Peyer's patch (tissue), 4 donors: ENCODE data around the gene CMTR1. TPM values are rescaled to one million over a fixed set of nuclear protein-coding genes. Genes with fewer than 3 reads are reported as not detected.

Source experiments
- DNase-seq, 3 donors: peaks; one replicate each; pipeline ENCODE4 v3.0.0-alpha.2; 2017 to 2019
- H3K27ac ChIP-seq, 4 donors: fragments of 200-600 bp; sonication (generic); one replicate each; pipeline ENCODE4 v1.5.1; 2016 to 2019
- H3K27me3 ChIP-seq, 2 donors: fragments of 200-600 bp; sonication (generic); one replicate each; pipeline ENCODE4 v1.5.1; 2019
- H3K36me3 ChIP-seq, 3 donors: fragments of 200-600 bp; sonication (generic); one replicate each; pipeline ENCODE4 v1.5.1; 2016 to 2019
- H3K4me1 ChIP-seq, 4 donors: fragments of 200-600 bp; sonication (generic); one replicate each; pipeline ENCODE4 v1.5.1; 2016 to 2019
- H3K4me3 ChIP-seq, 4 donors: fragments of 200-600 bp; sonication (generic); 1 replicate in 3 of 4; 2 replicates in 1 of 4; pipeline ENCODE4 v1.5.1; 2016 to 2019; ENCODE audit warnings: mild to moderate bottlenecking in 1 of 4
- H3K9me3 ChIP-seq, 4 donors: fragments of 200-600 bp; sonication (generic); one replicate each; pipeline ENCODE4 v1.5.1; 2016 to 2019; ENCODE audit warnings: mild to moderate bottlenecking in 1 of 4
- CTCF ChIP-seq, 6 experiments: fragments of 450-650 bp in 4 of 6; fragments of 200-600 bp in 2 of 6; sonication (generic) in 1 of 6; IDR thresholded peaks; one replicate each; pipeline ENCODE4 v1.5.1; 2017 to 2019; ENCODE audit warnings: antibody characterized with exemption in 6 of 6, mild to moderate bottlenecking in 3 of 6, moderate library complexity in 1 of 6
- POLR2A ChIP-seq, 2 donors: fragments of 450-650 bp; IDR thresholded peaks; one replicate each; pipeline ENCODE4 v1.5.1; 2017; ENCODE audit warnings: antibody characterized with exemption in 2 of 2, mild to moderate bottlenecking in 2 of 2, moderate library complexity in 2 of 2
- total RNA-seq, 4 donors: library from RNA; depleted of rRNA; stranded (reverse); fragments of >200 nt; gene quantifications; one replicate each; pipeline ENCODE4 v1.1.0, GENCODE V29; 2016

Gene CMTR1
- total RNA-seq, 4 donors from 2014 or later: 19.3 to 135 (median 41.7) TPM

GRCh38 chr6:37451441-37452193, 18.6 kb downstream of the CMTR1 start:
- Histone ChIP-seq H3K27me3 (no peaks in the 10 kb centered on the region), H3K4me3 (no peak overlapping the region), H3K27ac (no peak overlapping the region), H3K4me1 (no peaks in the 10 kb centered on the region), H3K36me3 (peaks cover 0 to 93% (median 0%) of the 10 kb centered on the region in 3 donors), H3K9me3 (no peaks in the 10 kb centered on the region)
- no peak for TF ChIP-seq CTCF (IDR thresholded peaks at IDR 0.05)
- TF ChIP-seq POLR2A (IDR thresholded peaks at IDR 0.05): no peak
- no peak for DNase-seq

GRCh38 chr6:37452522-37452921, 19.5 kb downstream of the CMTR1 start:
- Histone ChIP-seq H3K27me3 (no peaks in the 10 kb centered on the region), H3K9me3 (no peaks in the 10 kb centered on the region), H3K4me1 (no peaks in the 10 kb centered on the region), H3K27ac (no peak overlapping the region), H3K4me3 (no peak overlapping the region), H3K36me3 (peaks cover 0 to 86% (median 0%) of the 10 kb centered on the region in 3 donors)
- DNase-seq: no peak
- TF ChIP-seq CTCF (IDR thresholded peaks at IDR 0.05) (no peak), POLR2A (IDR thresholded peaks at IDR 0.05) (no peak)

- no peak for DNase-seq
- Histone ChIP-seq H3K9me3 (no peaks in the 10 kb centered on the region), H3K27me3 (no peaks in the 10 kb centered on the region), H3K36me3 (peaks cover 0 to 82% (median 0%) of the 10 kb centered on the region in 3 donors), H3K27ac (peak overlapping the region in 1 of 4 donors; percentile 36), H3K4me1 (no peaks in the 10 kb centered on the region), H3K4me3 (no peak overlapping the region)
- TF ChIP-seq CTCF (IDR thresholded peaks at IDR 0.05): no peak
- no peak for TF ChIP-seq POLR2A (IDR thresholded peaks at IDR 0.05)
Measured at GRCh38 chr6:37454420-37455140, 21.6 kb downstream of the CMTR1 start.

GRCh38 chr6:37456126-37456525, 23.1 kb downstream of the CMTR1 start:
- no peak overlapping the region for H3K4me3 ChIP-seq
- no peak for DNase-seq
- peaks cover 0 to 85% (median 0%) of the 10 kb centered on the region in 3 donors for H3K36me3 ChIP-seq
- no peaks in the 10 kb centered on the region for H3K9me3 ChIP-seq
- no peak overlapping the region for H3K27ac ChIP-seq
- no peaks in the 10 kb centered on the region for H3K4me1 ChIP-seq
- H3K27me3 ChIP-seq: no peaks in the 10 kb centered on the region
- no peak for TF ChIP-seq POLR2A (IDR thresholded peaks at IDR 0.05)
- TF ChIP-seq CTCF (IDR thresholded peaks at IDR 0.05): no peak

GRCh38 chr6:37456816-37457560, 24.0 kb downstream of the CMTR1 start:
- Histone ChIP-seq H3K4me3 (no peak overlapping the region), H3K4me1 (no peaks in the 10 kb centered on the region), H3K36me3 (peaks cover 0 to 85% (median 0%) of the 10 kb centered on the region in 3 donors), H3K9me3 (no peaks in the 10 kb centered on the region), H3K27me3 (no peaks in the 10 kb centered on the region), H3K27ac (no peak overlapping the region)
- TF ChIP-seq CTCF (IDR thresholded peaks at IDR 0.05): no peak
- no peak for TF ChIP-seq POLR2A (IDR thresholded peaks at IDR 0.05)
- no peak for DNase-seq
